GM19023 (cell line): ENCODE data around the gene CAMKMT.

Experiments used
- ATAC-seq: cut with Tn5 transposase; IDR thresholded peaks from one replicate; pipeline ENCODE4 v1.9.1; 2021; ENCODE audit warnings: mild to moderate bottlenecking, moderate library complexity; ENCODE audit not compliant: unreplicated experiment

Gene CAMKMT

DNA sequence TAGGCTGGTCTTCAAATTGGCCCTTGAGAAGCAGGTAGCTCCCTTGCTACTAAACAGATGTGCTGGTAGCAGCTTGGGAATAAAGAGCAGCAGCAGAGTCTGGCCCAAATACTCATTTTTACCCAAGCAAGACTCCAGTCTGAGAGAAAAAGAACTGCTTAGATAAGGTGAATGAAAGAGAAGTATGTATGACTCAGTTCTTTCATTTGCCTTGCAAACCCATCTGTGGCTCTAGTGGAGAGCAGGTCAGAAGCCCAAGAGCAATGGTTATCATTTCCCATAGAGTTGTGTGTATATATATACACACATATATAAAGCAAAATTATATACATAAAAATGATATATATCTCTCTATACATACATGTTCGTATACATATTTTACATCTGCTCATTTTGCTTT, 80.3 kb downstream of the CAMKMT start:
- no peak for ATAC-seq

DNA sequence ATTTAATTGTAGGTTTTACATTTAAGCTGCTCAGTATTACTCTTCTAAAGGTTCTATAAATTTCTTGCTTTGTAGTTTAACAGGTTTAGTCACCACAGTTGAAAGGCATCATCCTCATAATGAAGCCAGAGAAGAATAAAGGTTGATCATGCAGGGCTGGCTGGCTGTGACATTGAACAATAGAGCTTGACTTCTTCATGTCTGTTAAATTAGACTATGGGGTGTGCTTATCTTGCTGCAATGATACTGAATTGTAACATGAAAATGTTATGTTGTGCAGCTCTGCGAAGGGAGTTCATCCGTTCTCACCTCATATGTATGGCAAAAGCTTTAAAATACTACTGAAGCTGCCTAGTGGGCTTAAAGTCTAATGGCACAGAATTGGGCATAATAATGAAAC, 81.8 kb downstream of the CAMKMT start:
- ATAC-seq: no peak

DNA sequence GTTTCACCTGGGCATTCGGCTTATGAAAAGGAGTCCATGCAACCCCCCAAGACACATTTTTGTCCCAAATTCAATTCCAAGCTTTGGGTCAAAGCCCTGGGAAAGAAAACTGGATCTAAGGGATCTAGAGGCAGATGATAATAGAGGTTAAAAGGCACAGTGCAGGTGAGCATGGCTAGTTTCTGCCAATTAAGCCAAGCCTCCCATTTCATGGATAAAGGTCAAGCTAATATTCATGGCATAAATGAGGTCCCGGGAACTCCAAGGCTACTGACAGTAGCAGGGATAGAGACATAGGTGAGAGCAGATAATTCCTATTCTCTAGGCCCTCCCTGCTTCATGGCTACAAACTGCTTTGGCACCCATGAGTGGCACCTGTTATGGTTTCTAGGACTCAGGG, 83.1 kb downstream of the CAMKMT start:
- ATAC-seq: no peak

DNA sequence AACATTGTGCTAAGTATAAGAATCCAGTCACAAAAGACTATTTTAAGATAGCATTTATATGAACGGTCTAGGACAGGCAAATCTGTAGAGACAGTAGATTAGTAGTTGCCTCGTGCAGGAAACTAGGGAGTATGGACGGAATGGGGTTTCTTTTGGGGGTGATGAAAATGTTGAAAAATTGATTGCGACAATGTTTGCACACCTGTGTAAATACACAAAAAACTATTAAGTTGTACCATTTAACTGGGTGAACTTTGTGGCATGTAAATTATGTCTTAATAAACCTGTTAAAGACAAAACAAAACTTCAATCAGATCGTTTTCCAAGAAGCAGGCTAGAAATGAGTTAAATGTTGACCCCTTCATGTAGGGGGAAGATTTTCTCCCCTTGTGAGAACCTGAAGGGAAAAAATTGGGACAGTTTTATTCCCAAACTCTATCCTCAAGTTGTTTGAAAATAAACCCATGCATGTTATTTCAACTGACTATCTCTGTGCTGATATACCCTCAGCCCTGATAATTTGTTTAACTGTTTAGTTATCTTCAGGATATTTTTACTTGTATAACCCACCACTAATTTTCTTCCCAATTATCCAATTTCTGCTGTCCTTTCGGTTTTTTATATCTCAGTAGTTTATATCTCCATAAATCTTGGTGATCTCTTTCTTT, 87.2 kb downstream of the CAMKMT start:
- ATAC-seq: no peak

DNA sequence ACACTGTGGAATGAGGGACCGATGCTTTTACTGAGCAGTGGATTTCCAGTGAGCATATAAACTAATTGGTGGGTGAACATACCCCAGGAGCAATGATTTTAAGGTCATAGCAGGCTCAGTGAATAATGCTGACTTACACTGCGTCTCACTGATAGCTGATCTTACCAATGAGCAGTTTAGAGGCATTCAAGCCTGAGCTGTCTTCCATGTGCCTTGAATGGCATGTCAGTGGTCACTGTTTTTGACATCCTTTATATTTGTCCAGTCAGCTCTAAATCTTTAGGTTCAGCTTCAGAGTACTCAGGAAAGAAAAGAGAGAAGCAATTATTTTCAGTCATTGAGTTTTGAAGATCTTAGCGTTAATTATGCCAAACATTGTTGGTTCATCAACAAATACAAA, 88.3 kb downstream of the CAMKMT start:
- ATAC-seq: no peak

DNA sequence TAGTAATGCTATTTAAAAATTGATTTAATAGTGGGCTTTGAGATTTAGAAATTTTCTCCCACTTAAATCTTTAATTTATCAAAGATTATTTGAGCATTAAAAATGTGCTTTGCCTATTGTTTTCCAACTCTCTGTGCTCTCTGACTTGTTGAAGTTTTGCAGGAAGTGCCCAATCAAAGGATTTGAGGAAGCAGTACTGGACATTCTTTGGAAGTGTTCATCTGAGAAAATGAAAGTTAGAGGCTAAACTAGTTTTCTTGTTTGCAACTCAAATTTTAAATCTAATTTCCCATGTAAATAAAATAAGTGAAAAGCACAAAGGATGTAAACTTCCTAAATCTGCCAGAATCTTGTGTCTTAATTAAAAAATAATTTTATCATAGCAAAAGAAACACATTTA, 89.1 kb downstream of the CAMKMT start:
- ATAC-seq: no peak

DNA sequence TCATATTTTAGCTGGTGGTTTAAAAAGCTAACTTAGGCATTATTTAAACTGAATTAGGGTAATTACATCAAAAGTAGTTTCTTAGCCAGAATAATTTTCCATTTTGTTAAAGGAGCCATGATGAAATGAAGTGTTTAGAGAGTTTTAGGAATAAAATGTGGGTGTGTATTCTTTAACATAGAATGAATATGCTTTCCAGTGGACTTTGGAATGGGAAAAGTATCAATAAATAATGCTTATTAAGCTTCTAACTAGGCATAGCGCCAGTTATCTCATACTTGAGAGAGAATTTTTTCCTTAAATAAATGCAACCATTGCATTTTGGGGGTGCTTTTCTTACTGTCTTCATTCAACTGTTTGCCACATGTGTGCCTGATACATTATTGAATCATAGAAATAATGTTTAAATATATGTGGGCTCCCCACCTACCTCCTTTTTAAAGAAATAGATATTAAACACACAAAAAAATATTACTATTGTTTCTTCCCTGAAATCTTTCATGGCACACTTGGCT, 90.4 kb downstream of the CAMKMT start:
- no peak for ATAC-seq

DNA sequence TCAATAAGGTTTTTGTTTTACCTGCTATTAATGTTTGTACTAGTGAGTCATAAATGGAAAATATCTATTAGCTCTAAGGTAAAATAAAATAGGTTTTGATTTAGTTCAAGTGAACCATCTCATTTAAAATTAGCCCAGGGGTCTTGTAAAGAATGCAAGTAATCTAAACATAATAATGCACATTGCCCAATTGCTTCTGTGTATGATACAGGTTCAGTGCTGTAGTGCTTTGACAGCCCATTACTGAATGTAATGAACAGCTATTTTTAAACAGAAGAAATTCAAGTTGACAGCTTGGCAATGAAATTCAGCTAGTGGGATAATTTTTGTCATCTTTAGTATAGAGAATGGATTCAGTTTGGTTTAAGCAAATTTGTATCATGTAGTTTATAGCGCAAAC, 91.5 kb downstream of the CAMKMT start:
- no peak for ATAC-seq

DNA sequence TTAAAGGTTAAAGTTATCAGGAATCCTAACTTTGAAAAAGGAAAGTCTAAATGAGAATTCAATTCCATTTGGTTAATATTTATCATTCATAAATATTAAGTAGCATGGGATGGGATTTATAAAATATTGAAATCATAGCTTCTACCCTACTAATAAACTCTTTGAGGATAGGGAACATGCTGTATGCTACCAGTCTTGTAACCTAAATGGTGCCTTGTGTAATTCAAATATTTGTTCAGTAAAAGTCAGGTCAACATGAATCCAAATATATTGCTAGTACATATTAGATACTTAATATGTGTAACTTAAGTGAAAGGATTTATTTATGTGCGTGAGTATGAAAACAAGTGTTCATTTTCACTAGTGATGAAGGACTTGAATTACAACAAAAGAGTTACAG, 94.1 kb downstream of the CAMKMT start:
- ATAC-seq: no peak

DNA sequence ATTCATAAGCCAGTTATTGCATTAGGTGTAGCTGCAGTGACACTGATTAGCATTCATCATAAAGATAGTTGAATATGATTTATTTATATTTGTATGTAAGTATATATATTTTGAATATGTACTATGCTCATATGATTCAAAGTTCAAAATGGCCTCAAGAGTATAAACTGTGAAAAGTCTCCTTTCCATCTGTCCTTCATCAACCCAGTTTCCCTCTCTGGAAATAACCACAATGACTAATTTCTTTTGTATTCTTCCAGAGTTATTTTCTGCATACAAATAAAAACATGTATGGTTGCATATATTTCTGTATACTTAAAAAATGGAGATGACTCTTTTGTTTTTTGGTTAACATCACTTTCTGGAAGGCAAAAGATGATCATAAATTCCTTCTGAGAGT, 95.2 kb downstream of the CAMKMT start:
- no peak for ATAC-seq

DNA sequence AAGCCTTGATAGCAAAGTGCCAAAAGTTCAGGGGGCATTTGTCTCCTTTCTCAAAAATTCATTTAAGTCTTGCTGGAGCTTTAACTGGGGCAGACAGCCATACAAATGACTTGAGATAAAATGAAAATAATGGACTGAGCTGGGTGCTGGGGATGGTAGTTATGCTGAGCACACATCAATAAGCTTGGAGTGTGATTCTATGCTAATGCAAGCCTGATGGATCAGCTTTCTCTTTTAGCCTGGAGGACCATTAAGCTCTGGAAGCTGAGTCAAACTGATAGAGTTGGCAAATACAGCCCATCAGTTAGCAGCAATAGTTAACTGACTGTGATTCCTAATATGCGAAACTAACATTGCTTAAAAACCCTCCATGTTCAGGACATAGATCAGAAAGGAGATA, 98.0 kb downstream of the CAMKMT start:
- no peak for ATAC-seq

DNA sequence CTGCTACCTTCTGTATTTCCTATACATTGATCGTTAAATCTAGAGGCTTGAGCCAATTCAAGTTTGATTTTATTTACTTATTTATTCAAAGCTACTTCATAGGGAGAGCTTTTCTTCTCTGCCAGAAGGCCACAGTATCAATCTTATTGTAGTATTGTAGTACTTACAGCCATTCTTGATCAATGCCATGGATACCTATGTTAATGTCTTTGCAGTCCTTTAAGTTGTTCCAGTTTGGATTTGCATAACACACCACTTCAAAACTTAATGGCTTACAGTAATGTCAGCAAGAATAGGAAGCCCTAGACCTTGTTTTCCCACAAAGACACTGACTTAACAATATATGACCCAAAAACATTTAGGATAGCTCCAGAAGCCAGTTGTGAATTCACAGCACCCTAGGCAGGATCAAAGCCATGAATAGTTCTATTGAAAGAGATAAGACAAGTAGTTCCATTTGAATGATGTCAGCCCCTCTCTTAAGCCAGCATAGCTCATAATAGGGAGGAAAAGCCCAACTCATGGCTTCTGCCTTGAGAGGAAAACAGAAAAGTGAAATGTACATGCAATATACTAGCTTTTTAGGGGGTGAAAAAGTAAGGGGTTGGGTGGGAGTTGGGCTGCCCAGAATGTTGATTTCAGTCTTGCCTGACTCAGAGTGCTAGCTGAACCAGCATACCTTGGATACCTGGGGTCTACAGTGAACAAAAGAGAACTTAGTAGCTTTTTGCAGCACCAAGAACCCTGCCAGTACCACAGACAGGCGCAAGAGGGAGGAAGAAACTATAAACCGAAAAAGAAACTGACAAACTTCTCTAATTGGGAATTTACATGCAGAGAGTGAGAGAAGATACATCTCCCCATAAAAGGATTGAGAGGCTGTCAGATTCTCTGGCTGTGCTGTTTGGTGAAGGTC, 101.4 kb downstream of the CAMKMT start:
- ATAC-seq: no peak

DNA sequence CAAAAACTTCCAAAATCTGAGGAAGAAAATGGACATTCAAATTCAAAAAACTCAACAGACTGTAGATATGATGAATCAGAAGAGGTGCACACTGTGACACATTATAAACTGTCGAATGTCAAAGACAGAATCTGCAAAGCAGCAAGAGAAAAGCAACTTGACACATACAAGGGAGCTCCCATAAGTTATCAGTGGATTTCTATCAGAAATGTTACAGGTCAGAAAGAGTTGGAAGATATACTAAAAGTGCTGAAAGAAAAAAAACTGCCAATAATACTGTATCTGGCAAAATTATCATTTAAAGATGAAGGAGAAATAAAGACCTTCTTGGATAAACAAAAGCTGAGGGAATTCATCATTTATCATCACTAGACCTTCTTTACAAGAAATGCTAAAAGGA, 102.7 kb downstream of the CAMKMT start:
- ATAC-seq: no peak

DNA sequence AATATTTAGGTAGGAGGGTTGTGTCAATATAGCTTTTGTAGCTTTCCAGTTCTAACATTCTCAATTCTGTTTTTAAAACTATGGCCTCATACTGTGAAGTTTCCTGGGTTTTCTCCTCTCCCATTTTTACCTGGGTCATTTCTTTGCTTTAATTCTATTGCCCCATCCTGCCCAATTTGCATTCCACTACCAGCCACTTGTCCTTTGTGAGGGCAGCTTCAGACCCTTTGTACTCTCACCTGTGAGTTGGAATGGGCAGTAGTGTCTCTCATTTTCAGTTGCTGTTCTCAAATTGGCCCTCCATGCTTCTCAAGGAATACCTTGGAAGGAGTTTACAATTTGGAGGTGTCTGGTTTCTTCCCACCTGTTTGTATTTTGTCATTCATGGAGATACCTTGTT, 108.4 kb downstream of the CAMKMT start:
- ATAC-seq: no peak

DNA sequence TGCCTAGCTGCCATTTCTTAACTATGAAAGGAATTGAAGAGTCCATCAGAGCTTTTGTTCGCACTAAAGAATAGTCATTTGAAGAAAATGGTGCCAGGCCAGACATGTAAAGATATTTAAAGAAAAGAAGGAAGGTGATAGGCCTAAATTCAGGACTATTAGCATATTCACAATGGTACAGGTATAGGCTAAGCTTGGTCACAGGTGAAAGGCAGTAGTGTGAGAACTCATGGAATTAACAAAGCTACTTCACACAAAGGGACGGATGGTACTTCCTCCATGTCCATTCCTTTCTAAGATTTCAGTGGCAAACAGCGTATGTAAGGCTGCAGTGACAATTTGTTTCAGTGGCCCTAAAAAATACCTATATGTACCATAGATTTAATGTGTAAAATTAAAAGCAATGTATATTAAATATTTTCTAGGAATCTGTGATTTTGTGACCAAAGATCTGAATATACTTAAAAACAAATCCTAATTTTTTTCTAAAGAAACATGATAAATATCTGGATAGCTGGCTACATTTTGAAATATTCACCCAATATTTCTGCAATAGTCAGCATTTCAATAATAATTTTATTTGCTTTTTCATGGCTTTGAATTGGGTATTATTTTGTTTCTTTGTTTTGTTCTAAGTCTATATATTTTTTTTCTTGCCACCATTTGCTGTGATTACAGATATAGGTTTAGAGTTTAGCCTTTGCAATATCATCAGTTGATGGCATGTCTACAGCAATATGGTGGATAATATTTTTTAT, 116.1 kb downstream of the CAMKMT start:
- ATAC-seq: no peak

DNA sequence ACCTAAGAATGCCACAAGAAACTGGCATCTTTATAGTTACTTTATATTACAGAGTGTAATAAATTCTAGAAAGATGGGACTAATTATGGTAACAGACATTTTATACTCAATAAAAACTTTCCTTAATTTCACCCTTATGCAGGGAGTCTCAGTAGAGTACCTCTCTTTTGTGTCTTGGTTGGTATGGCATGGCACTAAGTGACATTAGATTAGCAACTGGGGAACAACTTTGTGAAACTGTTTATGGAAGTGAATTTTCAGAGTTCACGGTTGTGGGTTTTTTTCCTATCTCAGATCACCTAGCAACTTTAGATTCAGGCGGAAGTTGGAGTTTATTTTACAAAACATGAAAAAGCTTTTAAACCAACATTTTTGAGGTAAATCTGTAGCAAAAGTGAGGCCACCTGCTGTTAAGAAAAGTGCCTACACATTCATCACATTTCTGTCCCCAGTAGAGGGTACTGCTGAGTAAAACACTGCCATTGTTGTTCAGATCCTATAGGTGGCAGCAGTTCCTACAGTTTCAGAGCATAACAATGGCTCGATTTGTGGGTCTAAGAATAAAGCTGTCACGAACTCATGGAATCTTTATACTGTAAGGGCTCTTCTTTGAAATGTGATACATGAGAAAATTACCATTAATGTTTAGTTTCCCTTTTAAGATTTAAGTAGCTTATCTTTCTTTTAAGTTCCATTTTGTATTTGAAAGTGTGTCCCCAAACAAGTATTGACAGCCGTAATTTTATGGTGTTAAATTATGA, 117.6 kb downstream of the CAMKMT start:
- peak; percentile 91 for ATAC-seq

DNA sequence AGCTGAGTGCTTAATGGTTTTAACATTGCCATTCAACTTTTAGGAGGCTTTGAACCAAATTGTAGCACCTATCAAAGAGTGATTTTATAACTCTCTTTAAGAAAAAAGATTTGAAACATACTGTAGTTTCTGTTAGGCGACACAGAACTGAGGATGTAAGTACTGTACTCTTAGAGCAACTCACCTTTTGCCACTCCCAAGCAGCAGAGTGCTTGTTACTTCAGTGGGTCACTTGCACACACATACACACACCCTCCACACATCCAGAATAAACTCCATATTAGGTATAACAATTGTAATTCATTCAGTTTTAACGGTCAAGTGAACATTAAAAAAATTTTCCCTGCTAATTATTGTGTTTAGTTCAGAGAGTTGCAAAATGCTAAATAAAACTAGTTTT, 118.3 kb downstream of the CAMKMT start:
- no peak for ATAC-seq

DNA sequence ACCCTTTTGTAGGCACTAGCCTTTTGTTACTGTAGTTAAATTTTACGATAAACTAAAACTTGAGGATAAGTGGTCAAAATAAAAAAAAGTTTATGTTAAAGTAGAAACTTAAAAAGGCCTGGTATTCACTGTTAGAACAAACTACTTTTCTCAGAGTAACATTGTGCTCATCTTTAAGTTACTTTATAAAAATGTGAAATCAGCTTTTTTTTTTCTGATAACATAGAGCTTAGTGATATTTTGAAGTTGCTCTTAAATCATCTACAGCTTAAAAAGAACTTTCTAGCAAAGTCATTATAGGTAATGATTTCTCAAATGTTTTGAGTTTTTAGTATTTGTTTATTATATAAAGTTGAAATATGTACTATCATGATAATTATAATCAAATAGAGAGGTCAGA, 125.3 kb downstream of the CAMKMT start:
- ATAC-seq: no peak

DNA sequence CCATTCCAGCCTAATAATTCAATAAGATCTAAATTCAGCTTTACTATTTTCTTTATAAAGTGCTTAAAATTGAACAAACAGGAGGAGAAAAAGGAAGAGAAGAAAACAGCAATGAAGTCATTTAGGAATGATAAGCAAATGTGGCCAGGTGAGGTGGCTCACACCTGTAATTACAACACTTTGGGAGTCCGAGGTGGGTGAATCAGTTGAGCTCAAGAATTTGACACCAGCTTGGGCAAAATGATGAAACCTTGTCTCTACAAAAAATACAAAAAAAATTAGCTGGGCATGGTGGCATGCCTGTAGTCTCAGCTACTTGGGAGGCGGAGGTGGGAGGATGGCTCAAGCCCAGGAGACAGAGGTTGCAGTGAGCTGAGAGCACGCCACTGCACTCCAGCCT, 129.0 kb downstream of the CAMKMT start:
- ATAC-seq: no peak

DNA sequence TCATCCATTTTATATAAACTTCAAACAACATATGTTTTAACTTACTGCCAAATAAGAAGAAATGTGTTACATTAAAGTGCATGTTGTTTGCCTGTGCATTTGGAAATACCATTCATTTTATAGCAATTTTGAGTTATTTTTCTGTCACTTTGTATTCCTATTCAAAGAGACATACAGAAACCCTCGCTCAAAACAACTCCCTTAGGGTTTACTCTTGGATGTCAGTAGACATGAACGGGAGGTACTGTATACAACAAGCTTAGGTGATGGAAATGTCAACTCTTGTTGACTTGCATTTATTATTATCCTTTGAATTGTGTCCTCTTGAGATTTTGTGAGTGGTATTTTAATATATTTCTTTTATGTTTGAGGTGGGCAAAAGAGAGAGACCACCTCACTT, 132.3 kb downstream of the CAMKMT start:
- no peak for ATAC-seq

DNA sequence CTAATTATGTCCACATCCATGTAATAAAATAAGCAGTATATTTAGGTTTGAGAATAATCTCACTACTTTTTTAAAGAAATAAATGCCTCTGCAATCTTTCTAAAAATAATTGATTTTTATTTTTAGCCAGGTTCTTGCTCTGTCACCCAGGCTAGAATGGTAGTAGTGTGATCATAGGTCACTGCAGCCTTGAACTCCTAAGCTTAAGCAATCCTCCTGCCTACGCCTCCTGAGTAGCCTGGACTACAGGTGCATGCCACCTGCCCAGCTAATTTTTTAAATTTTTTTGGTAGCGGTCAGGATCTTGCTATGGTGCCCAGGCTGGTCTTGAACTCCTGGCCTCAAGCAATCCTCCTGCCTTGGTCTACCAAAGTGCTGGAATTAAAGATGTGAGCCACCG, 133.3 kb downstream of the CAMKMT start:
- ATAC-seq: no peak
